Measurements from ENCODE around the gene HSD11B1.

The HSD11B1 gene

GRCh38 chr1:209727286-209727685 lies 22.6 kb downstream of the HSD11B1 start:
- no peak for DNase-seq (ENCODE audit: low read depth in 2 of 2)

GRCh38 chr1:209727785-209728184 lies 23.1 kb downstream of the HSD11B1 start:
- no peak for DNase-seq (ENCODE audit: low read depth in 2 of 2)

- DNase-seq (ENCODE audit: low read depth in 2 of 2), result no peak
These were observed 23.8 kb downstream of the HSD11B1 start for GRCh38 chr1:209728466-209728865.

- DNase-seq (ENCODE audit: low read depth in 2 of 2), result no peak
These were observed 24.8 kb downstream of the HSD11B1 start for GRCh38 chr1:209729436-209729835.

GRCh38 chr1:209732725-209733124 lies 28.1 kb downstream of the HSD11B1 start:
- DNase-seq (ENCODE audit: low read depth in 2 of 2), result no peak

- DNase-seq (ENCODE audit: low read depth in 2 of 2), result no peak
These were observed 29.0 kb downstream of the HSD11B1 start for GRCh38 chr1:209733409-209734192.

- DNase-seq (ENCODE audit: low read depth in 2 of 2), result no peak
These were observed 32.0 kb downstream of the HSD11B1 start for GRCh38 chr1:209736490-209737117.

- DNase-seq (ENCODE audit: low read depth in 2 of 2), result no peak
These were observed 32.5 kb downstream of the HSD11B1 start for GRCh38 chr1:209737118-209737505.

GRCh38 chr1:209738270-209738669 lies 33.6 kb downstream of the HSD11B1 start:
- no peak for DNase-seq (ENCODE audit: low read depth in 2 of 2)

GRCh38 chr1:209741193-209741592 lies 36.5 kb downstream of the HSD11B1 start:
- DNase-seq (ENCODE audit: low read depth in 2 of 2), result no peak

- DNase-seq (ENCODE audit: low read depth in 2 of 2), result no peak
These were observed 37.2 kb downstream of the HSD11B1 start for GRCh38 chr1:209741889-209742288.

GRCh38 chr1:209742409-209743144 lies 37.9 kb downstream of the HSD11B1 start:
- no peak for DNase-seq (ENCODE audit: low read depth in 2 of 2)

- DNase-seq (ENCODE audit: low read depth in 2 of 2), result no peak
These were observed 38.5 kb downstream of the HSD11B1 start for GRCh38 chr1:209743145-209743482.

GRCh38 chr1:209746451-209747165 lies 42.0 kb downstream of the HSD11B1 start:
- no peak for DNase-seq (ENCODE audit: low read depth in 2 of 2)

- peak; percentile 58 to 74 for DNase-seq (ENCODE audit: low read depth in 2 of 2)
These were observed 43.1 kb downstream of the HSD11B1 start for GRCh38 chr1:209747580-209748262.

- DNase-seq (ENCODE audit: low read depth in 2 of 2), result no peak
These were observed 44.0 kb downstream of the HSD11B1 start for GRCh38 chr1:209748620-209749019.

GRCh38 chr1:209749205-209749604 lies 44.6 kb downstream of the HSD11B1 start:
- DNase-seq (ENCODE audit: low read depth in 2 of 2), result no peak

GRCh38 chr1:209749670-209750323 lies 45.2 kb downstream of the HSD11B1 start:
- DNase-seq (ENCODE audit: low read depth in 2 of 2), result no peak

- DNase-seq (ENCODE audit: low read depth in 2 of 2), result no peak
These were observed 47.1 kb downstream of the HSD11B1 start for GRCh38 chr1:209751627-209752231.

GRCh38 chr1:209752890-209753289 lies 48.2 kb downstream of the HSD11B1 start:
- no peak for DNase-seq (ENCODE audit: low read depth in 2 of 2)

GRCh38 chr1:209755256-209755655 lies 50.6 kb downstream of the HSD11B1 start:
- DNase-seq (ENCODE audit: low read depth in 2 of 2), result no peak
